Thyroid gland (tissue), 4 donors: ENCODE data around the gene SHISA9. TPM values are rescaled to one million over a fixed set of nuclear protein-coding genes. Genes with fewer than 3 reads are reported as not detected.

Source experiments
- DNase-seq, 2 donors: peaks; one replicate each; pipeline ENCODE4 v3.0.0-alpha.2; 2019
- H3K27ac ChIP-seq, 3 donors: fragments of 200-600 bp; sonication (generic); 1 replicate in 2 of 3; 2 replicates in 1 of 3; pipeline ENCODE4 v1.5.1; 2016 to 2019; ENCODE audit warnings: mild to moderate bottlenecking in 1 of 3, moderate library complexity in 1 of 3
- H3K27me3 ChIP-seq: fragments of 200-600 bp; sonication (generic); one replicate; pipeline ENCODE4 v1.5.1; 2019
- H3K36me3 ChIP-seq, 2 donors: fragments of 200-600 bp; sonication (generic); one replicate each; pipeline ENCODE4 v1.5.1; 2016 to 2019
- H3K4me1 ChIP-seq, 2 donors: fragments of 200-600 bp; sonication (generic); one replicate each; pipeline ENCODE4 v1.5.1; 2017 to 2019
- H3K4me3 ChIP-seq, 3 donors: fragments of 200-600 bp; sonication (generic); replicated peaks in 1 of 3; 1 replicate in 2 of 3; 2 replicates in 1 of 3; pipeline ENCODE4 v1.5.1; 2016; ENCODE audit warnings: mild to moderate bottlenecking in 1 of 3
- H3K9me3 ChIP-seq: fragments of 200-600 bp; sonication (generic); one replicate; pipeline ENCODE4 v1.5.1; 2017
- POLR2A ChIP-seq, 2 donors: fragments of 450-650 bp; IDR thresholded peaks; one replicate each; pipeline ENCODE4 v1.6.1; 2017; ENCODE audit warnings: antibody characterized with exemption in 2 of 2, mild to moderate bottlenecking in 2 of 2, moderate library complexity in 1 of 2
- WGBS, 2 donors: methylation state at CpG; one replicate each; pipeline ENCODE4 v1.1.5; 2017; 5-methylcytosine and 5-hydroxymethylcytosine counted together
- intact Hi-C: fragments of 100-400 bp; cut with DNase I; formaldehyde crosslinking; loops from one replicate; pipeline ENCODE4 v1.15.1; 2023
- total RNA-seq, 4 donors: library from RNA; depleted of rRNA; stranded (reverse); fragments of >200 nt; gene quantifications; one replicate each; pipeline ENCODE4 v1.2.3, GENCODE V29; 2016
- TF ChIP-seq, protein P1 (sequence below), 6 experiments: fragments of 200-600 bp in 3 of 6; fragments of 450-650 bp in 3 of 6; sonication (generic) in 3 of 6; IDR thresholded peaks; one replicate each; pipeline ENCODE4 v1.5.1; 2016 to 2019; ENCODE audit warnings: antibody characterized with exemption in 6 of 6, mild to moderate bottlenecking in 2 of 6, inconsistent platforms in 1 of 6, moderate library complexity in 1 of 6

Gene SHISA9
- total RNA-seq, 4 donors from 2014 or later = 0.11 to 0.34 (median 0.28) TPM

DNA sequence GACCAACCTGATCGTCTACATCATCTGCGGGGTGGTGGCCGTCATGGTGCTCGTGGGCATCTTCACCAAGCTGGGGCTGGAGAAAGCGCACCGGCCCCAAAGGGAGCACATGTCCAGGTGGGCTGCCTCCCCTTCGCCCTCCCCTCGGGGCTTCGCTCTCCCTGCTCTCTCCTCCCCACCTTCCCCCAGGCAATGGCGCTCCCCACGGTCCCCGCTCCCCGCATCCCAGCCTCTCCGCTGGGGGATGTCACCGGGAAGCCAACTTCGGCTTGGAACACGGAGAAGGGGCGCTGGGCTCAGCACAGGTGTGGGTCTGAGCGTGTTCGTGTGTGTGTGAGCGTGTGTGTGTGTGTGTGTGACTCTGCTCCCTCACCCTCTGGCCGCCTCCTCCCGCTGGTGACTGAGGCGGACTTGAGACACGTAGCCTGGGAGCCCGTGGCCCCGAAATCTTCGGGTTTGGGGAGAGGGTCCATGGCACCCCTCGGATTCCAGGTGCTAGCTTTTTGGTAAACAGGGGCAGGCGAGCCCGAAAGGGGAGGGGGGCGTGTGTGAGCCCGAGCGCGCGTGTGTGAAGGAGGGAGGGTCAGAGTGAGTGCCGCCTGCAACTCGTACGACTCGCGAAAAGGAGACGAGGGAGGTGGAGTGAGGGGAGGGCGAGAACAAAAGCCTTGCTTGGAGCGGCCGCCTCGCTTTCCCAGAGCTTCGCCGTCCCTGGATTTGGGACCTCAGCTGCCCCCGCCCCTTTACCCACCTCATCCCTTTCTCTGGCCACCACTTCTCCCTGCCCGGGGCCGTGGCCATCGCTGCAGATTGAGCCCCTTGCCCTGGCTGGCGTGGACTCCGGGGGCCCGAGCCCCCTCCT is 1.3 kb downstream of the SHISA9 start:
- Histone ChIP-seq H3K27me3 (peaks cover 18% of the 10 kb centered on the region), H3K36me3 (no peaks in the 10 kb centered on the region), H3K9me3 (no peaks in the 10 kb centered on the region), H3K4me3 (no peak overlapping the region), H3K27ac (no peak overlapping the region), H3K4me1 (peaks cover 5 to 12% of the 10 kb centered on the region in 2 donors)
- WGBS, 2 donors = 2 to 3% methylated on average over 37 of the region's 55 CpGs
- no peak for TF ChIP-seq POLR2A (IDR thresholded peaks at IDR 0.05)
- TF ChIP-seq, protein P1, sequence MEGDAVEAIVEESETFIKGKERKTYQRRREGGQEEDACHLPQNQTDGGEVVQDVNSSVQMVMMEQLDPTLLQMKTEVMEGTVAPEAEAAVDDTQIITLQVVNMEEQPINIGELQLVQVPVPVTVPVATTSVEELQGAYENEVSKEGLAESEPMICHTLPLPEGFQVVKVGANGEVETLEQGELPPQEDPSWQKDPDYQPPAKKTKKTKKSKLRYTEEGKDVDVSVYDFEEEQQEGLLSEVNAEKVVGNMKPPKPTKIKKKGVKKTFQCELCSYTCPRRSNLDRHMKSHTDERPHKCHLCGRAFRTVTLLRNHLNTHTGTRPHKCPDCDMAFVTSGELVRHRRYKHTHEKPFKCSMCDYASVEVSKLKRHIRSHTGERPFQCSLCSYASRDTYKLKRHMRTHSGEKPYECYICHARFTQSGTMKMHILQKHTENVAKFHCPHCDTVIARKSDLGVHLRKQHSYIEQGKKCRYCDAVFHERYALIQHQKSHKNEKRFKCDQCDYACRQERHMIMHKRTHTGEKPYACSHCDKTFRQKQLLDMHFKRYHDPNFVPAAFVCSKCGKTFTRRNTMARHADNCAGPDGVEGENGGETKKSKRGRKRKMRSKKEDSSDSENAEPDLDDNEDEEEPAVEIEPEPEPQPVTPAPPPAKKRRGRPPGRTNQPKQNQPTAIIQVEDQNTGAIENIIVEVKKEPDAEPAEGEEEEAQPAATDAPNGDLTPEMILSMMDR (IDR thresholded peaks at IDR 0.05) = no peak
- DNase-seq = no peak
- intact Hi-C loops = no loop called here

DNA sequence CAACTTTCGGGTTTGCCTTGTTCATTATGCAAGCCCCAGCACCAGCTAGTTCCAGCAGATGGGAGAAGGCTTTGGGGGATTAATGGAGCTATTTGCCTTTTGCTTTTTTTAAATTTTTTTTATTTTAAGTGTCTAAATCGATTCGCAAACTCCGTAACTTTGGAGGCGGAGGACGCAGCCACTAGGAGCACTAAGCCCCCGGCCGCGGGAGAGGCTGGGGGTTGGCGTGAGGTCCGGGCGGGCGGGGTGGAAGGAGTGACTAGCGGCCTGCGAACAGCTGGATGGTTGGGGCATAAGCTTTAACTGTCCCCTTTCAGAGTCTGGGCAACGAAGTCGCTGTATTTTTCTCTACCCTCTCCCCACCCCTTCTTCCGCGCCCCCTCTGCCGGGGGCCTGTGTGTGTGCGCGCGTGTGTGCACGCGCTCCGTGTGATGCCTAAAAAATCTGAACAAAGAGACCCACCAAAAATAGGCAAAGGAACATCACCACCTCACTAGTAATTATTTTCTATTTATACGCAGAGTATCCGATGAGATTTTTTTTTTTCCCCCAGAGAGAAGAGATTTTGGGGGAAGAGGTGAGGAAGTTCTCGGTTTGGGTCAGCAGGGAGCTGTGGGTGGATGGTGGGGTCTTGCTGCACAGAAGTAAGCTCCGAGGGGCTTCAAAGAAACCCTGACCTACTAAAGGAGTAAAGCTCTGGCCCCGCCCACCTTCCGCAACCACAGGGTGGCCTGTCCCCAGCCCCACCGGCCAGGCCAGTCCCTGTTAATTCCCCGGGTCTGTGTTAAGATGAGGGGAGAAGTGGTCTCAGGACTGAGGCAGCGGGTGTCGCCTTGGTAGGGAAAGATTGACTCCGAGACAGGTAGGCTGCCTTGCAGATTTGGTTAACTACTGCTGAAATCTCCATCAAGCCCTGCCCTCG is 2.3 kb downstream of the SHISA9 start:
- Histone ChIP-seq H3K9me3 (no peaks in the 10 kb centered on the region), H3K27ac (no peak overlapping the region), H3K4me3 (no peak overlapping the region), H3K36me3 (no peaks in the 10 kb centered on the region), H3K27me3 (peaks cover 18% of the 10 kb centered on the region), H3K4me1 (peaks cover 5 to 12% of the 10 kb centered on the region in 2 donors)
- WGBS, 2 donors = 4 to 6% methylated on average over 35 to 38 of the region's 38 CpGs
- DNase-seq = no peak
- no peak for TF ChIP-seq POLR2A (IDR thresholded peaks at IDR 0.05)
- TF ChIP-seq, protein P1 (IDR thresholded peaks at IDR 0.05) = no peak
- intact Hi-C loops = no loop called here

DNA sequence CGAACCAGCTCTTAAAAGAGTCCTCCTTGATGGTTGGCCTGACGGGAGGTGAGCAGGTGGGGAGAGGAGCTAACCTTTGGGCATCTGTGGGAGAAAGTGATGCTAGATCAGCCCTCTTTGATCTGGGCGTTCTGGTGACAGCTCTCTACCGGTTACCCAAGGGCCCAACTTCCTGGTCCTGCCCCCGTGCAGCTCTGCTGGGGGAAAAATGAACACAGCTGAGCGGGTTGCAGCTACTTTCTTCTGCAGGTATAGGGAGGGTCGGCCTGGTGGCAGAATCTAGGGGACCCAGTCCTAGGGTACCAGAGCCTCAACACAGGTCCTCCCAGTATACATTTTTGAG is 2.9 kb downstream of the SHISA9 start:
- Histone ChIP-seq H3K4me1 (peaks cover 5 to 12% of the 10 kb centered on the region in 2 donors), H3K27ac (no peak overlapping the region), H3K9me3 (no peaks in the 10 kb centered on the region), H3K36me3 (no peaks in the 10 kb centered on the region), H3K27me3 (peaks cover 18% of the 10 kb centered on the region), H3K4me3 (no peak overlapping the region)
- 24 to 32% methylated on average over 6 to 7 of the region's 7 CpGs for WGBS, 2 donors
- DNase-seq = no peak
- no peak for TF ChIP-seq POLR2A (IDR thresholded peaks at IDR 0.05)
- TF ChIP-seq, protein P1 (IDR thresholded peaks at IDR 0.05) = no peak
- intact Hi-C loops = no loop called here

DNA sequence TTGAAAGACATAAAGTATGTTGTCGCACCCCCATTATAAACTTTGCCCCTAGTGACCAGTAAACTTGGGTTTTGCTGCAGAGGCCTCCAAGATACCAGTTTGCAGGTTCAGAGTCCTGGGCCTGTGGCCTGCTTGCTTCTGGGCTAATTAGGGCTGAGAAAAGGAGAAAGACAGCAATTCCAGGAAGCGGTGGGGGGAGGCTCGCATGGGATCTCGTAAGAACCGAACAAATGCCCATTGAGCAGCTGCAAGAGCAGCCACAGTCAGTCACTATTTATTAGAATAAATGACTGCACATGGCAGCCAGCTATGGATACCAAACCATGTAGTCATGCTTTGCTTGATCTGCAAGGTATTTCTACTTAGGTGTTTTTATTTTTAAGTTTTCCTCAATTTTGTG is 4.9 kb downstream of the SHISA9 start:
- no peaks in the 10 kb centered on the region for H3K36me3 ChIP-seq
- no peak overlapping the region for H3K27ac ChIP-seq
- intact Hi-C loops = no loop called here
- H3K4me1 ChIP-seq = peaks cover 5 to 12% of the 10 kb centered on the region in 2 donors
- H3K4me3 ChIP-seq = no peak overlapping the region
- H3K27me3 ChIP-seq = peaks cover 12% of the 10 kb centered on the region
- 70 to 76% methylated on average over 5 of the region's 5 CpGs for WGBS, 2 donors
- no peak for TF ChIP-seq POLR2A (IDR thresholded peaks at IDR 0.05)
- TF ChIP-seq, protein P1 (IDR thresholded peaks at IDR 0.05) = no peak
- no peaks in the 10 kb centered on the region for H3K9me3 ChIP-seq
- DNase-seq = no peak
